A673 (cell line): Measurements from ENCODE around the gene STAP2.

Experiments
- CTCF ChIP-seq: fragments of 300-800, 200-600 bp; sonication (generic); conservative IDR thresholded peaks from 2 replicates; pipeline ENCODE4 v1.5.1; 2017; ENCODE audit warnings: low read depth, mild to moderate bottlenecking, antibody characterized with exemption, low read length, moderate library complexity, mixed read lengths
- EZH2 ChIP-seq: fragments of 200-600 bp; sonication (generic); IDR thresholded peaks from 2 replicates; pipeline ENCODE4 v1.6.1; 2017; ENCODE audit warnings: borderline replicate concordance, low read depth, mild to moderate bottlenecking, mixed read lengths, antibody characterized with exemption, low read length; ENCODE audit not compliant: poor library complexity, severe bottlenecking

DNA sequence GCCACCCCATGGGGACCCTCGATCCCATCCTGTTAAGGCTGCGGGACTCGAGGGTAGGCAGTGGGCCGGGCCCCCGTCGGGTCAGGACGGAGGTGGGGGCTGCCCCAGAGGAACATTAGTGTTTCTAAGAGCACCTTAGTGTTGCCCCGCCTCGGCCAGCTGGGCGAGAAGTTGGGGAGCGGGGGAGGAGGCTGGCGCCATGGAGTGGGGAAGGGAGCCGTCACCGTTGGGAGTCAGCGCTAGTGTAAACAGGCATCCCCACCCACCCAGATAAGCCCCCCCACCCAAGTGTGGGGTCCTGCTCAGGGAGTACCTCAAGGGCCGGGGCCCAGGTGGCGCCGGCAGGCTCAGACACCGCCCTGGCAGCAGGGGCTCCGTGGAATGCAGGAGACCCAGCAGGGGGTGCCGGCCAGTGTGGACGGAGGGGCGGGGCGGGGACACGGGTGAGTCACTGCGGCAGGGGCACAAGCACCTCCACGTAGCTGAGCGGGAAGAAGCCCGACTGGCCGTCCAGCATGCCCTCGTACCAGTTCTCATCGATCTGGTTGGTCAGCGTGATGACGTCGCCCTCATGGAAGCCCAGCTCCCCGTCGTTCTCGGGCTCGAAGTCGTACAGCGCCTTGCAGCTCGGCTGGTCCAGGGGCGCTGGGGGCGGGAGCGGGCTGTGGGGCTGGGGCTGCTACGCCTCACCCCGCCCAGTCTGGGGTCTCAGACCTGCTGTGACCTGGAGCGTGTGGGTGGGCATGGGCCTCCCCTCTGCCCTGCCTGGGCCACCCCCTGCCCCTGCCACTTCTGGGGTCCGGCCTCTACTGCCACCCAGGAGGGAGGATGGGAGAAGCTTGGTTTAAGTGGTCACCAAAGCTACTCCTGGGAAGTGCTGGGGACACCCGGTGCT is 22.8 kb upstream of the STAP2 start:
- no peak for TF ChIP-seq CTCF
- no peak for TF ChIP-seq EZH2
